Dermis blood vessel endothelial cell (primary cell): ENCODE measurements around the gene ASZ1. TPM values are rescaled to one million over a fixed set of nuclear protein-coding genes. Genes with fewer than 3 reads are reported as not detected.

ENCODE experiments used
- DNase-seq: peaks from one replicate; pipeline ENCODE4 v3.0.0; 2010
- total RNA-seq: library from RNA; depleted of rRNA; stranded (reverse); fragments of >200 nt; gene quantifications from 2 replicates; pipeline ENCODE4 v1.2.3, GENCODE V29; 2014

ASZ1 gene
- total RNA-seq, 1 donor from 2014 or later, result not detected

DNA sequence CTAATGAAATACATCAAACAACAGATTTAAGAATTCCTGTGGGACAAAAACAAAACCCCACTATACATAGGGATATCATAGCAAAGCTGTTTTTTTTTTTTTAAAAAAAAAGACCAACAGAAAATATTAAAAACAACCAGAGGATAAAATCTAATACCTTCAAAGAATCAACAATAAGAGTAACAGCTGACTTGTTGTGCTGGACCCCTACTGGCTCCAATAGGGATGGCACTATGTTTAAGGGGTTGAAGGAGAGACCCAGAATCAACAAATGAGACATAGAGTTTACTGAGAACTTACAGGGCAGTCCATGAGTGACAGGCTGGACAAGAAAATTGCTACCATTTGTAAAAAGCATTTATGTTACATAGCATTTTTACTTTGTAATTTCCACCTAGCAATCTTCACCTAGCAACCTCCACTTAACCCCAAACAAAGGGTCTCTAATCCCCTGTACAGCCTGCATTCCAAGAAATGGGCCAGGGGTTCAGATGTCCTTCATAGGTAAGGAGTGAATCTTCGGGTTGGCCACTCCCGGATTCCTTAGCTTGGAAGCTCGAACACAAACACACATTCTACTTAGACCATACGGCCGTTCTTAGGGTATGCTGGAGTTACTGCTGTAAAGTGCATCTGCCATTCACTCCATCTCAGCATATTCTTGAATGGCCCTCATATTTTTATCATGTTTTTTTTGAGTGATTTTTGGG, 25.8 kb downstream of the ASZ1 start:
- DNase-seq, result peak; percentile 13

GRCh38 chr7:117399820-117400422, 27.4 kb downstream of the ASZ1 start:
- no peak for DNase-seq

DNA sequence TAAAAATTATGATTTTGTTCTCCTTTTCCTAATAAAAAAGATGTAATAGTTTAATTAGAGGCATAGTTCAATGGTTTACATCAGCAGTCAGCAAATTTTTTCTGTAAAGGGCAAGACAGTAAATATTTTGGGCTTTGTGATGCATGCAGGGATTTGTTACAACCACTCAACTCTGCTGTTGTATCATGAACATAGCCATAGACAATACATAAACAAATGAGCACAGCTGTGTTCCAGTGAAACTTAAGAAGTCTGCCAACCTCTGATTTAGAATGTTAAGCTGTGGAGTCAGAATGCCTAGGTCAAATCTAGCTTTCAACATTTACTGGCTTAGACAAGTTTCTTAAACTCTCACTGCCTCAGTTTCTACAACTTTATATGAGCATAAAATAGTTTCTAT, 31.6 kb downstream of the ASZ1 start:
- DNase-seq, result no peak

- no peak for DNase-seq
Measured at GRCh38 chr7:117393781-117394180, 33.5 kb downstream of the ASZ1 start.

GRCh38 chr7:117389871-117390270, 37.4 kb downstream of the ASZ1 start:
- no peak for DNase-seq

GRCh38 chr7:117386110-117386706, 41.1 kb downstream of the ASZ1 start:
- no peak for DNase-seq

GRCh38 chr7:117385363-117386109, 41.8 kb downstream of the ASZ1 start:
- peak; percentile 42 for DNase-seq

- no peak for DNase-seq
Measured at GRCh38 chr7:117384688-117385362, 42.5 kb downstream of the ASZ1 start.

DNA sequence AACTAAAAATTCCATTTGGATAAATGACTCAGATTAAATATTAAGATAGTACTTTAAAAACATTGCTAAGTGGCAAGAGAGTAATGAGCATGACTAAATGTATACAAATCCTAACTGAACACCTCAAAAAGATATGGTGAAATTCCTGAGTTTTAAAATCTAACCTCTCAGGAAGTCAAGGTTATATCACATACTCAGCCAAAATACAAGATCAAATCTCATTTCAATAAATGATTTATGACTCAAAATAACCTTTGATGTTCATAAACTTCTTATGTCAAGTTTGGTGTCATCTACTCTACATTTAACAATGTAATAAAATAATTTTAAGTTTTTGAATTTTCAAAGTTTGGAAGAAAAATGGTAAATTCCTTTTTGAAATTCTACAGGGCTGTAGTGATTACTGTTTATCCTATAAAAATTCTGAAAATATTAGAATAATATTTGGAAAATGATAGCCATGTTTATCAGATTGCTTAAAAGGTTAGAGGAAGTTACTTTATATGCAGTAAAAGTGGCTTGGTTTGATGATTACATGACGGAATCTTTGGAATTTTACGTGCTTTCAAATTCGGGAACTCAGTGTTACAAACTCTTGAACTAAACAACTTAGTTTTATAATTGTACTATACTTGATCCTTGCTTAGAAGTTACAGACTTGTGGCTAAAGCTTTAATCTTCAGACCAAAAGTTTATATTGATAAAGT, 43.7 kb downstream of the ASZ1 start:
- no peak for DNase-seq

- DNase-seq, result no peak
Measured at GRCh38 chr7:117383046-117383445, 44.2 kb downstream of the ASZ1 start.

- no peak for DNase-seq
Measured at GRCh38 chr7:117381362-117381761, 45.9 kb downstream of the ASZ1 start.

DNA sequence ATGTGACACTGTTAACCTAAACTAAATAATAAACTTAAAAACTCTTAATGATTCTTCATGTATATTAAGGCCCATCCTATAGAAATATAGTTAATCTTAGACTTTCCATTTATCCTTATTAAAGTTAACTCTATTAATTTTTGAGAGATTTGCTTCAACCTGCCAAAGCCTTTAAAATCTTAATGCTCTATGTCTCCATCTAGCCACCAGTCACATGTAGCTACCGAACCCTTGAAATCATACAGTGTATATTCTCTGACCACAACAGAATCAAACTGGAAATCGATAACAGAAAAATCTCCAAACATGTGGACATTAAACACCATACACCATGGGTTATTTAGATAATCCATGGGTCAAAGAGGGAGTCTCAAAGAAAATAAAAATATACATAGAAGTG, 51.9 kb downstream of the ASZ1 start:
- DNase-seq, result peak; percentile 4

- no peak for DNase-seq
Measured at GRCh38 chr7:117372073-117372472, 55.2 kb downstream of the ASZ1 start.

DNA sequence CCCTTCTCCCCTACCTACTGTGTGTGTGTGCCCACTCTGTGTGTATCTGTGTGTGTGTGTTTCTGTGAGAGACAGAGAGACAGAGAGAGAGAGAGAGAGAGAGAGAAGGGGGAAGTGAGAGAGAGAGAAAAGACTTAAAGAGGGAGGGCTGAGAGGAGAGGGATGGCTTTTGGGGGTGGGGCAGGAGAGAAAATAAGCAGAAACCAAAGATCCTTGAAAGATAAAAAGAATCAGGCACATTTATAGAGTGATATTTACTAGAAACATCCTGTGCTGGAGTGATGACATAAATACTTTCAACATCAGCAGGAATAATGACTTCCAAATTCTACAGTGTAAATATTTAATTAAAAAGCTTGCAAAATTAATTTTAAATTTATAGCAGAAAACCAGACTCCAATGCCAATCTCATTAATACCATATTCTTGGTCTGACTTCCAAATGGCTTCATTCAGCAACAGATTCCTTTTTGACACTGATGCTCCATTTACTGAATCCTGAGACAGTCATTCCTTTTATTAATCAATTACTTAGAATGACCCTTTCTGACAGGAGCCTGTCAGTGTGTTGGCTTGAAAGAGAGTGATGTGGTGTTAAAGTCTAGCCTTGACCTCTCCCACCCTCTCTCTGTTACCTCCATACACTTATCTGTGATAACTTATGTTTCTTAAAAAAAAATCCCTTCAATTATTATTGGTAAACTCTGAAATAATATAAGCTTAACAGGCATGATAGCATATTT, 62.8 kb downstream of the ASZ1 start:
- no peak for DNase-seq

DNA sequence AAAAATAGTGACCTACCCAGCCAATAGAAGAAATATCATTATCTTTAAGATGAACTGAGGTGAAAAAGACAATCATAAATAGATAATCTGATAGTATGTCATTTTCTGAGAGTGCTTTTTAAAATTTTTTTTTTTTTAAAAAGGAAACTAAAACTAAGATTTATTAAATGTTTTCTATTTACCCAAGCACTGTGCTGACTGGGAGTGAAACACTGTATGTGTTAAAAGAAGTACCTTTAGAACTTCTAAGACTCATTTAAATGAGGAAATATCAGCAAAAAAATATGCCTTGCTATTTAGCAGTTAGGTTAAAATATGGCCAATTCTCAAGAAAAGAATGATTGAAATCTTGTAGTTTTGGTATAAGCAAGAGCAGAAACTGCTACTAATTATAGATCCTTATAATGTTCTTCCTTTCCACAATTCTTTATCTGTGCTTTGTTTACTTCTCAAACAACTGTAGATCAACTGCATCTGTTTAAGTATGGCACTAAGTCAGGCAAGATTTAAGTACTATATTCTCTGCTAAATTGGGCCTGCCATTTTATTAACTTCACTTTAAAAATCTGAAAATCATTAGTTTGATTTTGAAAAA, 64.9 kb downstream of the ASZ1 start:
- DNase-seq, result no peak

GRCh38 chr7:117350027-117350426, 77.3 kb downstream of the ASZ1 start:
- DNase-seq, result no peak

DNA sequence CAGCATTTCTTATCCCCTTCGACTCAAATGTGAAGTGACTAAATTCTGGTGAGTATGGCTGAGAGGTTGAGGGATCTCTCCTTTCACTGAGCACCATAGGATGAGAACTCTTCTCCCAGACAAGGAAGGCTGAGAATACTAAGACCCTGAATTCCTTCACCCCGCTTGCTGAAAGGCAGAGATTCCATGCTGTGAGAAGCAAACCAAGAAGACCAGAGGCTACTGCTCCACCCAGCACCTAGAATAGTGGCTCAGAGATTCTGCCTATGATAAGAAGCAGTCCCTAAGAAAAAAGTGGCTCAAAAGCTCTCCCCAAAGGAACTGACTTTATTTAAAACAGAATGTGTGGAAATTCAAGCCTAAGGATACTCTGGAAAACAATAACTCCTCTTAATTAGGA, 77.7 kb downstream of the ASZ1 start:
- DNase-seq, result no peak

GRCh38 chr7:117347962-117348672, 79.2 kb downstream of the ASZ1 start:
- DNase-seq, result no peak

GRCh38 chr7:117347480-117347879, 79.8 kb downstream of the ASZ1 start:
- DNase-seq, result no peak

DNA sequence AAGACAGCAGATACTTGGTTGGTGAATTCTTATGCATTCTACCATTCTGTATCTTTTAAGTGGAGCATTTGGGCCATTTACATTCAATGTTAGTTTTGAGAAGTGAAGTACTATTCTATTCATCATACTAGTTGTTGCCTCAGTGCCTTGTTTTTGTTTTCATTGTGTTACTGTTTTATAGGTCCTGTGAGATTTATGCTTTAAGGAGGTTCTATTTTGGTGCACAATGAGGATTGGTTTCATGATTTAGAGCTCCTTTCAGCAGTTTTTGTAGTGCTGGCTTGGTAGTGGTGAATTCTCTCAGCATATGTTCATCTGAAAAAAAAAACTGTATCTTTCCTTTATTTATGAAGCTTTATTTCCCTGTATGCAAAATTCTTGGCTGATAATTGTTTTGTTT, 81.1 kb downstream of the ASZ1 start:
- no peak for DNase-seq
